ENCODE results near the gene SCARF2.
A peak's percentile ranks its signal among the peaks of the same experiment; 100 is the strongest.
"Not testable (repeated sequence)": the region's sequence is repeated elsewhere in the genome, so short reads cannot be mapped to it uniquely, and the experiment has no call there.

The SCARF2 gene

GRCh38 chr22:20459862-20460261, 22.2 kb upstream of the SCARF2 start:
- DNase-seq (ENCODE audit: low read depth in 2 of 2), result no peak

- DNase-seq (ENCODE audit: low read depth in 2 of 2), result no peak
These were observed 21.5 kb upstream of the SCARF2 start for GRCh38 chr22:20459152-20459542.

GRCh38 chr22:20458530-20459151, 21.0 kb upstream of the SCARF2 start:
- DNase-seq (ENCODE audit: low read depth in 2 of 2), result no peak

GRCh38 chr22:20457506-20458240, 20.0 kb upstream of the SCARF2 start:
- DNase-seq (ENCODE audit: low read depth in 2 of 2), result no peak

- DNase-seq (ENCODE audit: low read depth in 2 of 2), result no peak
These were observed 19.1 kb upstream of the SCARF2 start for GRCh38 chr22:20456722-20457076.

- peak; percentile 57 to 67 for DNase-seq (ENCODE audit: low read depth in 2 of 2)
These were observed 18.6 kb upstream of the SCARF2 start for GRCh38 chr22:20456064-20456721.

GRCh38 chr22:20455709-20456063, 18.1 kb upstream of the SCARF2 start:
- no peak for DNase-seq (ENCODE audit: low read depth in 2 of 2)

- no peak for DNase-seq (ENCODE audit: low read depth in 2 of 2)
These were observed 15.6 kb upstream of the SCARF2 start for GRCh38 chr22:20453222-20453621.

- DNase-seq (ENCODE audit: low read depth in 2 of 2), result no peak
These were observed 14.3 kb upstream of the SCARF2 start for GRCh38 chr22:20451920-20452319.

- not testable (repeated sequence) for DNase-seq (ENCODE audit: low read depth in 2 of 2)
These were observed 13.6 kb upstream of the SCARF2 start for GRCh38 chr22:20451129-20451778.

- no peak for DNase-seq (ENCODE audit: low read depth in 2 of 2)
These were observed 12.9 kb upstream of the SCARF2 start for GRCh38 chr22:20450551-20450906.

GRCh38 chr22:20449819-20450550, 12.4 kb upstream of the SCARF2 start:
- DNase-seq (ENCODE audit: low read depth in 2 of 2), result no peak

- DNase-seq (ENCODE audit: low read depth in 2 of 2), result no peak
These were observed 11.0 kb upstream of the SCARF2 start for GRCh38 chr22:20448630-20449029.

- no peak for DNase-seq (ENCODE audit: low read depth in 2 of 2)
These were observed 8.9 kb upstream of the SCARF2 start for GRCh38 chr22:20446383-20446970.

- no peak for DNase-seq (ENCODE audit: low read depth in 2 of 2)
These were observed 6.7 kb upstream of the SCARF2 start for GRCh38 chr22:20444325-20444724.

- DNase-seq (ENCODE audit: low read depth in 2 of 2), result no peak
These were observed 5.1 kb upstream of the SCARF2 start for GRCh38 chr22:20442485-20443284.

- no peak for DNase-seq (ENCODE audit: low read depth in 2 of 2)
These were observed 4.2 kb upstream of the SCARF2 start for GRCh38 chr22:20441631-20442484.

- DNase-seq (ENCODE audit: low read depth in 2 of 2), result no peak
These were observed 3.3 kb upstream of the SCARF2 start for GRCh38 chr22:20440637-20441591.

All from stimulated activated CD8-positive, alpha-beta memory T cell treated with anti-CD3 and anti-CD28 coated beads, Interleukin-7, amount 100 ng/mL, for 4 hours (primary cell).